Measurements from ENCODE around the gene SPSB1.
"Not testable (repeated sequence)": the region's sequence is repeated elsewhere in the genome, so short reads cannot be mapped to it uniquely, and the experiment has no call there.

The SPSB1 gene

GRCh38 chr1:9367806-9368205 is 75.1 kb downstream of the SPSB1 start:
- no peak for DNase-seq (ENCODE audit: low spot score)

DNA sequence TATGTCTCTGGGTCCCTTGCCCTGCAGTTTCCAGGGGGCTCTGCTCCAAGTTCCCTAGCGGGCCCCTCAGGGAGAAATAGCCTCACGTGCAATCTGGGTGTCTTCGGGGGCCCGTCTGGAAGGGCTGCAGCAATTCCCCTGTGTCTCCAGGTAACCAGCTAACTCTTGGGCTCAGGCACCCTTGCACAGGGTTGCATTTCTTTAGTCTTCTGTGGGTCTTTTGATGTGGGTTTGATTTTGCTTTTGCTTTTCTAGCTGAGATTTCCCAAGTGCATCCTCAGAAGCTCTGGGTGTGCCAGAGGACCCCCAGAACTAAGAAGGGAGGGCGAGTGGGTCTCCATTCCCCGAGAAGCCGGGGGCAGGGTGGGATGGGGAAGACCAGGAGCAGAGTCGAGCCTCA is 75.7 kb downstream of the SPSB1 start:
- DNase-seq (ENCODE audit: low spot score): no peak

DNA sequence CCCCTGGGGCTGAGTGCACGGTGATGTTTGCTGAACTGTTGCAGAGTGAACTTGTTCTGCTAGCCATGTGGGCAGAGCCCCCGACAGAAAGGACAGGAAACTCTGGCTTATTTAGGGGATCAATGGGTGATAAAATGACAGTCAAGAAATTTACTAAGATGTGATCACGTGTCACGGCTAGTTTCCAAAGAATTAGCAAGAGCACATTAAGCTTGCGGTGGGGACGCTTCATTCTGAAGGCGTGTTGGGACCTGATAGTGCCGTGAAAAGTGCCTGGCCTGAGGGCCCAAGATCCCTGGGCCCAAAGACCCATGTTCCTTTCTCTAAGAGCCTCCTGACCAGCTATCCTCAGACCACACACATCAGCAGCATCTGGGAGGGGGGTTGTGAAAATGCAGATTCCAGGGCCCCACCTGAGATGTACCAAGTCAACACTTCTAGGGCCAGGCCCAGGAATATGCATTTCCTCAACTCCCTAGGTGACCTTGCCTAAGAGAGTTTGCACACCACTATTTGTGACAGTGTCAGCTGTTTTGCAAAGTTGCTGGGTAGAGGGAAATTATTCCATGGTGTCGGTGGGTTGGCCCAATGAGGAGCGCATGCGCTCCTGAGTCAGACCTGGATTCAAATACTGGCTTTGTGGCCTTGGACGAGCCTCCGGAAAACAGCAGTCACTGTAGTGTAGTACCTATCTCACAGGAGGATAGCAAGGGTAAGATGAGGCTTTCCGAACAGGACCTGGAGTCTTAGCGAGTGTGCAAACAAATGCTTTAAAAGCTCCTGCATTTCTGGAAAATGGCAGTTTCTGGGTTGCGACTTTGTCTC is 77.5 kb downstream of the SPSB1 start:
- no peak for DNase-seq (ENCODE audit: low spot score)

GRCh38 chr1:9371391-9371935 is 78.8 kb downstream of the SPSB1 start:
- no peak for DNase-seq (ENCODE audit: low spot score)

GRCh38 chr1:9371951-9372350 is 79.3 kb downstream of the SPSB1 start:
- DNase-seq (ENCODE audit: low spot score): no peak

- DNase-seq (ENCODE audit: low spot score): no peak
Observed at GRCh38 chr1:9373619-9374018, 80.9 kb downstream of the SPSB1 start.

GRCh38 chr1:9374748-9375341 is 82.2 kb downstream of the SPSB1 start:
- DNase-seq (ENCODE audit: low spot score): no peak

- DNase-seq (ENCODE audit: low spot score): no peak
Observed at GRCh38 chr1:9375912-9376311, 83.2 kb downstream of the SPSB1 start.

DNA sequence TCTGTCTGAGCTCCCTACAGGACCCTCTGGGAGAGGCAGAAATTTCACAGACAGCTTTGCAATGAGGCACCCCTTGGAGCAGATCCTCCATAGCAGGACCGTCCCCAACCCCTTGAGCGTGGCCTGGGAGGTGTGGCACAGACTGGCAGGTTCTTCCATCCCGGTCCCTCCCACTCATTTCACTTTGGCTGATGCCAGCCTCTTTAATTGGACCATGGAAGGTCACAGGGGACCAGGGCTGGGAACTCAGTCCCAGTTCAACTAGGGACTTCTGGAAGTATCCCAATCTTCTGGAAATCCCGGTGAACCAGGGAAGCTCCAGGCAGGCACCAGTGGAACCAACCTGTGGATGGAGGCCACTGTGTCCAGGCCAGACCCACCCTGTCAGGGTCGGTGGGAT is 83.7 kb downstream of the SPSB1 start:
- no peak for DNase-seq (ENCODE audit: low spot score)

GRCh38 chr1:9376886-9377333 is 84.2 kb downstream of the SPSB1 start:
- DNase-seq (ENCODE audit: low spot score): no peak

- no peak for DNase-seq (ENCODE audit: low spot score)
Observed at GRCh38 chr1:9378801-9379200, 86.1 kb downstream of the SPSB1 start.

DNA sequence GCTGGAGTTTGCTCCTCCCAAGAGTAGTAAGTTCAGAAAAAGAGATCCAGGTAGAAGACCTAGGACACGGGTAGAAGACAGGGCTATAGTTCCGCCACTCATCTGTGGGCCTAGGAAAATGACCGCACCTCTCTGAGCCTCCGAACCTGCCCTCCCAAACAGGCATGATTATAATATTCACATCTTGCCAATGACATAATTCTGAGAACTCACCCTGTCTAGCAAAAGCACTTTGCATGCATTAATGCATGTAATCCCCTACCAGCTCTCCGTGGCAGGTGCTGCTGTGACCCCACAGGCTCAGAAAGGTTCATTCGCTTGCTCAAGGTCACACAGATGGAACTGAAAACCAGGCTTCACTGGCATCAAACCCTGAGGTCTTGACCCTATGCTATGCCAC is 88.0 kb downstream of the SPSB1 start:
- DNase-seq (ENCODE audit: low spot score): no peak

DNA sequence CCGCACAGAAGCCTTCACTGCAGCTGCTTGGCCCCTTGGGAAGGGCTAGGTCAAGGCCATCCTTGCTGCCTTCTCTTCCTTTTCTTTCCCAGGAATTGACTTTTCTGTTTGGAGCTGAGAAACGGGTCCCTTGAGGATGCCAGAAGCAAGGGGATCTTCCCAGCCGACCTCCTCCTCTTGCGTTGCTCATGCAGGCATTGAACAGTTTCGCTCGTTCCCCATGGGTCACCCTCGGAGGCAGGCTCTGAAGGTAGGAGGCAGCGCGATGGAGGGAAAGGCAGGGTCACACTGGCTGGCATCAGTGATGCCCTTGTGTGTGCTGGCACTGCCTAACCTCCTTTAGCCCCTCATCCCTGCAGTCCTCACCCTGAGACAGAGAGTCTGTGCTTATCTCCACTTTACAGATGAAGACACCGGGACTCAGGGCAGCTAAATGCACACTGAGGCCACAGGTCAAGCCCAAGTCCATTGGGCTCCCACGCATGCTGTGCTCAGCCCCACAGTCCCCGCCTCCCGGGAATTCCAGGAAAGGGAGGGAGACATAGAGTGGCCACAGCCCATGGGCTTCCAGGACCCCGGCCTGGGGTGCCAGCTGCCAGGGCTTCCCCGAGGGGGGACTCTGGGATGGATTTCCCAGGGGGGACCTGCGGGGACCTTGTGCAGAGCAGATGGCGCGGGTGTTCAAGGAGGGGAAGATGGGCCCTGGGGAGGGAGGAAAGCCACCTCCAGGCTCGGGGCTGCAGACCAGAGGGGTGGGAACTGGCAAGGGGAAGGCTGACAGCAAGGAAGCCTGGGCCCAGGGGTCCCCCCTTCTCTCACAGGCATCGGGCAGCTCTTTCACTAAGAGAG is 90.2 kb downstream of the SPSB1 start:
- DNase-seq (ENCODE audit: low spot score): no peak

DNA sequence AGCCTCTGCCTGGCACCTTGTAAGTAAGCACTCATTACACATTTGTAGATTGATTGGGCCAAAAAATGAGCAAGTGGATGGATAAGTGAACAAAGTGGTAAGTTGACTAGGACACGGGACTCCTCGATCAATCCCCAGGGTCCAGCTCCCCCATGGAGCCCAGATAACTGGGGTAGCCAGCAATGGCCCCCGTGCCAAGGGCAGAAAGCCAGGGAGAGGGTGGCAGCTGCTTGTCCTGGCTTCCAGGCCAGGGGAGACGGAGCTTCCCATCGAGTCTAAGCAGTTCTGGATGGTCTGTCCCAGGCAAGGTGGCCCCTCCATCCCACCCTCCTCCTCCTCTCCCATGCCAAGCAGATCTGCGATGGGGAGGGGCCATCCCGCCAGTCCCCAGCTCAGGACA is 91.4 kb downstream of the SPSB1 start:
- DNase-seq (ENCODE audit: low spot score): no peak

DNA sequence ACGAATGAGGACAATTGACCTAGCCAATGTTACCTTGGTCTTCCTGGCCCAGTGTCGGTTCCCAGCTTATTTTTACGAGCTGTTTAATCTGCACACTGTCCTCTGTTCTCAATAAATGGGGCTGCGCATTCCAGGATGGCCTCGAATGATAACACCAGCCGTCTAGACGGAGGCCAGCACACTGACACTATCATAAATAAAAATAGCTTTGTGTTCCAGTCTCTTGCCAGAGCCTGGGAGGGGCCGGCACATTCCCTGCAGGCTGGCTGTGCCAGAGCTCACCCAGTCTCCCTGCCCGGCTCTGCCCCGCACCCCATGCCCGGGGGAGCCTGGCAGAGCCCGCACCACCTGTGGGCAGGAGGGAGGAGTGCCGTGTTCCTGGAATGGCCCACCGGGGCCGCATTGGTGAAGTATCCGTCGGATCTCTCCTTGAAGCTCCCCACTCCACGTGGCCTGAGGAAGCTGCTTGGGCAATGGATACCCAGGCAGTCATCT is 92.1 kb downstream of the SPSB1 start:
- no peak for DNase-seq (ENCODE audit: low spot score)

GRCh38 chr1:9385392-9385791 is 92.7 kb downstream of the SPSB1 start:
- DNase-seq (ENCODE audit: low spot score): not testable (repeated sequence)

DNA sequence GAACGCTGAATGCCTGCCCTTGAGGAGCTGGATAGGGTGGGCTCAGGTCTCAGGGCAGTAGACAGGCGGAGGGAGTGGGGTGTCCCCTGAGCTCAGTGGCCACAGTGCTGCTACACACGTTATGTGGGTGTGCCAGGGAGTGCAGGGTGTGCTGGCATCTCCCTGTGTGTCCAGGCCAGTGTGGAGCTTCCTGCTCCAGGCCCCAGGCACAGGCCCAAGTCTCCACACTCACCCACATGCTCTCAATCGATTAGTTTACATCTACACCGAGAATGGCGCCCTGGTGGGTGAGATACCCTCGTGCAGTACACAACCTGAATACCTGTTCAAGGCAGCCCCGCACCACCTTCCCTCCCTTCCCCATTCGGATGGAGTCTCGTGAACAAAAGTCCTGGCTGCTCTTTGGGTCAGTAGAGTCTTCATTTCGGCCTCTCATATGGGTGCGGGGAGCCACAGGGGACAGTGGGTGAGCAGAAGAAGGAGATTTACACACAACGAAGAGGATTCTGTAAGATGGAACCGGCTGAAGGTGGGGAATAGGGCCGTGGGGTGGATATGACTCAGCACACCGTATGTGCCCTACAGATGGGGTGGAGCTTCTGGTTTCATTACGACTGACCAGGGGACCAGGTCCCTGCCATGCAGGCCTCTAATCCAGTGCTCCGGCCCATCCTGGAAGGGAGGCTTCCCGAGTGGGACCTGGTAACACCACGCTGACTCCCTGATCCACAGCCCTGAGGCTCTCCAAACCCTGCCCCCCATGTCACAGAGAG is 93.3 kb downstream of the SPSB1 start:
- DNase-seq (ENCODE audit: low spot score): no peak

DNA sequence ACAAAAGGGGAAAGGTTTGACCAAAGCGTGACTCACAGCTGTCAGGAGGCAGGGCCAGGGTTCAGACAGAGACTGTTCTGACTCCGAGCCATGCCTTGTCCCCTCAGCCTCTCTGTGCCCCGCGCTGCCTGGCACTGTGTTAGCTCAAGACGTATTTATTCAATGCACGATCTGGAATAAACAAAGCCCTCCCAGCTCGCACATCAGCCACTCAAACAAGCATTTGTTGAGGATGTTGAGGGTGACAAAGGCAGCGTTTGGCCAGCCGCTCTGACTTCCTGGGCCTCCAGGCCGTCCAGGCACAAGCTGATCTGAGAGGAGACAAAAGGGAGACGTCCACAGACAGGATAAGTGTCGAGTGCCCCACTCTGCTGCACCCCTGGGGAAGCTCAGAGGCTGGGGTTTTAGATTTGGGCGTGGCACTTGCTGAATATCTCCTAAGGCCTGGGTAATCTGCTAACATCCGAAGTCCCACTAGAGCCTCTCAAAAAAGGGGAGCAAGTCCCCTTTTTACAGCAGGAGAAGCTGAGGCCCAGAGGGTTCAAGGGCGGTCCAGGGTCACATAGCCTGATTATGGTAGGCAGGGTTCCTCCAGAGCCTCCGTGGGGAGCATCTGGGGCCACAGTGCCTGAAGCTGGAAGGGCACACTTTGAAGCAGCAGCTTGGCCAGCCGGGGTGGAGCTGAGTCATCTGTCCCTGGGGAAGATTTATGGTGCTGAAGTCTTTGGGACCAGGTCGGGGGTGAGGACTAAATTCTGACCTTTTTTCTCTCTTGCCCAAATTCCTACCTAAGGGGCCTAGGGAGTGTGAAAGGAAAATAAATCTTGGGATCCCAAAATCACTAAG is 95.9 kb downstream of the SPSB1 start:
- no peak for DNase-seq (ENCODE audit: low spot score)

- no peak for DNase-seq (ENCODE audit: low spot score)
Observed at GRCh38 chr1:9389968-9390367, 97.3 kb downstream of the SPSB1 start.

- DNase-seq (ENCODE audit: low spot score): no peak
Observed at GRCh38 chr1:9391620-9392019, 98.9 kb downstream of the SPSB1 start.

- DNase-seq (ENCODE audit: low spot score): no peak
Observed at GRCh38 chr1:9394010-9394409, 101.3 kb downstream of the SPSB1 start.

All from CD4-positive, alpha-beta T cell treated with Interleukin-15 for 4 hours (primary cell).